ENCODE data around the gene SGCA. TPM values are rescaled to one million over a fixed set of nuclear protein-coding genes. Genes with fewer than 3 reads are reported as not detected.

SGCA gene
- total RNA-seq, 1 experiment from 2014 or later: not detected

GRCh38 chr17:50184611-50185398 lies 19.0 kb downstream of the SGCA start:
- in situ Hi-C loops (cut with HindIII; ENCODE audit: low pct_unique_long_range_greater_than_20kb, low sequenced_read_pairs): no loop called here
- DNase-seq (ENCODE audit: low read depth, low spot score): no peak

- in situ Hi-C loops (cut with HindIII; ENCODE audit: low pct_unique_long_range_greater_than_20kb, low sequenced_read_pairs): no loop called here
- no peak for DNase-seq (ENCODE audit: low read depth, low spot score)
Measured at GRCh38 chr17:50185631-50186471, 20.0 kb downstream of the SGCA start.

DNA sequence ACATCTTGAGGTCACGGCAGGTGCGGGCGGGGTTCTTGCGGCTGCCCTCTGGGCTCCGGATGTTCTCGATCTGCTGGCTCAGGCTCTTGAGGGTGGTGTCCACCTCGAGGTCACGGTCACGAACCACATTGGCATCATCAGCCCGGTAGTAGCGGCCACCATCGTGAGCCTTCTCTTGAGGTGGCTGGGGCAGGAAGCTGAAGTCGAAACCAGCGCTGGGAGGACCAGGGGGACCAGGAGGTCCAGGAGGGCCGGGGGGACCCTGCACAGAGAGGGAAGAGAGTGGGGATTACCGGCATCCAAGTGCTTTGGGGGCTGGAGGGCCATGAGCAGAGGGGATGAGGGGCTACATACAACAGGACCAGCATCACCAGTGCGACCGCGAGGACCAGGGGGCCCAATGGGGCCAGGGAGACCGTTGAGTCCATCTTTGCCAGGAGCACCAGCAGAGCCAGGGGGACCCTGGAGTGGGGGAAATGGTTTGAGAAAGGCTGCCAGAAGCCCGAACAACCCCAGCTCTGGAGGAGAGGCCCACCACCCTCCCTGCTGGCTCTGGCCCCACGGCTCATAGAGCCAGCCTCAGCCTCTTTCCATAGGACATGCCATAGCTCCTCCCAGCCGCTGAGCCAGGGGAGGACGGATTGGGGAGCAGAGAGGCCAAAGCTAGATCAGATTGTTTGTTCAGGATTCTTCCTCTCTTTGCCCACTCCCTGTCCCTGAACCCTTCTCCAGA lies 21.0 kb downstream of the SGCA start:
- DNase-seq (ENCODE audit: low read depth, low spot score): no peak

GRCh38 chr17:50187394-50187725 lies 21.6 kb downstream of the SGCA start:
- DNase-seq (ENCODE audit: low read depth, low spot score): no peak

More for the DNA sequence above, 21.0 kb downstream of the SGCA start:
- in situ Hi-C loops (cut with HindIII; ENCODE audit: low pct_unique_long_range_greater_than_20kb, low sequenced_read_pairs): no loop called here

GRCh38 chr17:50187751-50188530 lies 22.1 kb downstream of the SGCA start:
- no peak for DNase-seq (ENCODE audit: low read depth, low spot score)
- in situ Hi-C loops (cut with HindIII; ENCODE audit: low pct_unique_long_range_greater_than_20kb, low sequenced_read_pairs): no loop called here

More at GRCh38 chr17:50187394-50187725, 21.6 kb downstream of the SGCA start:
- in situ Hi-C loops (cut with HindIII; ENCODE audit: low pct_unique_long_range_greater_than_20kb, low sequenced_read_pairs): no loop called here

DNA sequence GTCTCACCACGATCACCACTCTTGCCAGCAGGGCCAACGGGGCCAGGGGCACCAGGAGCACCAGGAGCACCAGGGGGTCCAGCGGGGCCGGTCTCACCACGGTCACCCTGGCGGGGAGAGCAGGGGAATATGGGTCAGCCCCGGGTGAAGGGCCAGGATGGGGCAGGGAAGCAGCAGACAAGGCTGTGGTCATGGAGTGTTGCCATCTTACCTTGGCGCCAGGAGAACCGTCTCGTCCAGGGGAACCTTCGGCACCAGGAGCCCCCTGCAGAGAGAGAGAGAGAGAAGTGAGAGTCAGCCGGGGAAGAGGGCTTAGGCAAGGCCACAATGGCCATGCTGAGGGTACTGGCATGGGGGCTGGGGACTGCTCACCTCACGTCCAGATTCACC lies 22.7 kb downstream of the SGCA start:
- in situ Hi-C loops (cut with HindIII; ENCODE audit: low pct_unique_long_range_greater_than_20kb, low sequenced_read_pairs): no loop called here
- DNase-seq (ENCODE audit: low read depth, low spot score): no peak

- DNase-seq (ENCODE audit: low read depth, low spot score): no peak
- in situ Hi-C loops (cut with HindIII; ENCODE audit: low pct_unique_long_range_greater_than_20kb, low sequenced_read_pairs): no loop called here
Measured at GRCh38 chr17:50188921-50189549, 23.2 kb downstream of the SGCA start.

DNA sequence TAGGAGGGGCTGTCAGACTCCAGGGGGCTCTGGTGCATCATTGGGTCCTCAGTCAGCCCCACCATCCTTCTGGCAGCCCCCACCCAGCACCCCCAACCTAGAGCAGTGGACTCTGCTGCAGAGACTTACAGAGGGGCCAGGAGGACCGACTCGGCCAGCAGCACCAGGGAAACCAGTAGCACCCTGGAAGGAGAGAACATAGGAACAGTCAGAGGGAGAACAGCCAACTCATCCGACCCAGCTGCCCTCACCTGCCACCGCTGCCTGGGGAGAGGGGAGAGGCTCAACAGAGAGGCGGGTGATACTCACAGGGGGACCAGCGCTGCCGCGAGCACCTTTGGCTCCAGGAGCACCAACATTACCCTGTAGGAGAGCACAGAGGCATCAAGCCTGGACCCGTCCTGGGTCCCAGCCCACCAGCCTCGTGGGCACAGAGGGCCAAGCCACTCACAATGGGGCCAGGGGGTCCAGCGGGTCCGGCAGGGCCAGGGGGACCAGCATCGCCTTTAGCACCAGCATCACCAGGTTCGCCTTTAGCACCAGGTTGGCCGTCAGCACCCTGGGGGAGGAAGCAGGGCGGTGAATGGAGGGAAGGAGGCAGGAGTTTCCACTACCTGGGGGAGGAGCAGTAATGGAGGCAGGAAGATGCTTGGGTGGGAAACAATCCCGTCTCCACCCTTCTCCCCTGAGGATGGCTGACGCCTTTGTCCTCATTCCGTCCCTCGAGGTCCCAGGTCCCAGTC lies 23.9 kb downstream of the SGCA start:
- in situ Hi-C loops (cut with HindIII; ENCODE audit: low pct_unique_long_range_greater_than_20kb, low sequenced_read_pairs): no loop called here
- no peak for DNase-seq (ENCODE audit: low read depth, low spot score)

GRCh38 chr17:50190293-50190602 lies 24.4 kb downstream of the SGCA start:
- in situ Hi-C loops (cut with HindIII; ENCODE audit: low pct_unique_long_range_greater_than_20kb, low sequenced_read_pairs): no loop called here
- no peak for DNase-seq (ENCODE audit: low read depth, low spot score)

DNA sequence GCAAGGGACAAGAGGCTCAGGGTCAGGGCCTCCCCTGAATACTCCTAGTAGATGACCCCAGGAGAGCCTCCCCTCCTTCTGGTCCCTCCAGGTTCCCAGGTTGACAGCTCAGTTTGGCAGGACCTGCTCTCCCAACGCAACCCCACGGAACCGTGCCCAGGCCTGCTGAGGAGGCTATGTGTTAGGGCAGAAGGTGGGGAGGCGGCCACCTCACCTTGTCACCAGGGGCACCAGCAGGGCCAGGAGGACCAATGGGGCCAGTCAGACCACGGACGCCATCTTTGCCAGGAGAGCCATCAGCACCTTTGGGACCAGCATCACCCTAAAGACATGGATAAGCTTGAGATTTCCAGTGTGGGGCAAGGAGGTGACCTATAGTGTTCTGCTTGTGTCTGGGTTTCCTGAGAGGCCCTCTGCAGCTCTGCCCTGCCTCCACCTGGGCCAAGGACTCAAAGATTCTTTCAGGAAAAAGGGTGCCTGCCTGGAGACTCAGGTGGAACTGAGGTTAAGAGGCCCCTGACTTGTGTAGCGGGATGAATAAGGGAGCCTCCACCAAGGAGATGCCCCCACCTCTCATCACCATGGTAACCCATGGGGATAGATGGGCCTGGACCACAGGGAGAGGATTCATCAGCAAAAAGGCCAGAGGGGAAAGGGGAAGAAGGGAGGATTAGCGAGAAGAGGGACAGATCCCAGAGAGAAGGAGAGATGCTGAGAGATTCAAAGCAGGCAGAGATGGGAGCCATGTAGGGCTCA lies 25.0 kb downstream of the SGCA start:
- in situ Hi-C loops (cut with HindIII; ENCODE audit: low pct_unique_long_range_greater_than_20kb, low sequenced_read_pairs): no loop called here
- DNase-seq (ENCODE audit: low read depth, low spot score): no peak

GRCh38 chr17:50191359-50192143 lies 25.7 kb downstream of the SGCA start:
- in situ Hi-C loops (cut with HindIII; ENCODE audit: low pct_unique_long_range_greater_than_20kb, low sequenced_read_pairs): no loop called here
- DNase-seq (ENCODE audit: low read depth, low spot score): no peak

DNA sequence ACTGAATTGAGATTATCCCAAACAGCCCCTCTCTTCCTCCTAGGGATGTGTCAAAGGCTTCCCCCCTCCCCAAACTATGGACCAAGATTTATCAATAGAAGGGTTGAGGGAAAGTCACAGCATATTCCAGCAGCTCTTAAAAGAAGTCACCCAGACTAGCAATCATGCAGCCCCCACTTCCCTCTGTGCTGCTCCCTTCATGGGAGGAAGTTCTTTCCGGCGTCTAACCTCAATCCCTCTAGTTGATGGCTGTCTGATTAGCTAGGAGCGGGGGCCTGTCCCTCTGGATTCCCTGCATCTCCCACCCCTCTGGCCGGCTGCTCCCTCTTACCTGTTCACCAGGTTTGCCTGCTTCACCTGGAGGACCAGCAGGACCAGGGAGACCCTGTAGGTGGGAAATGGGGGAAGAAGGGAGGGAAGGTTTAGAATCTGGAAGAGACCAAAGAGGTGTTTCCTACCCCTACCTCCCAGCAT lies 26.4 kb downstream of the SGCA start:
- no peak for DNase-seq (ENCODE audit: low read depth, low spot score)

GRCh38 chr17:50192618-50193291 lies 26.9 kb downstream of the SGCA start:
- DNase-seq (ENCODE audit: low read depth, low spot score): no peak
- in situ Hi-C loops (cut with HindIII; ENCODE audit: low pct_unique_long_range_greater_than_20kb, low sequenced_read_pairs): no loop called here

More for the DNA sequence above, 26.4 kb downstream of the SGCA start:
- in situ Hi-C loops (cut with HindIII; ENCODE audit: low pct_unique_long_range_greater_than_20kb, low sequenced_read_pairs): no loop called here

GRCh38 chr17:50194140-50194933 lies 28.5 kb downstream of the SGCA start:
- in situ Hi-C loops (cut with HindIII; ENCODE audit: low pct_unique_long_range_greater_than_20kb, low sequenced_read_pairs): no loop called here

More at GRCh38 chr17:50194140-50194933, 28.5 kb downstream of the SGCA start:
- no peak for DNase-seq (ENCODE audit: low read depth, low spot score)
